SK-N-SH treated with all-trans-retinoic acid at 6 μM for 48 hours (cell line): Measurements from ENCODE around the gene ASTN2.

Experiments
- ATAC-seq: fragments of 200-7000 bp; cut with Tn5 transposase; 3 replicates; pipeline ENCODE4 v1.9.1; 2020; ENCODE audit warnings: mild to moderate bottlenecking, moderate library complexity
- ARNTL ChIP-seq: fragments of 450-650 bp; formaldehyde crosslinking; IDR thresholded peaks from 2 replicates; pipeline ENCODE4 v1.5.0; 2020; ENCODE audit warnings: low read depth, mild to moderate bottlenecking, moderate library complexity, borderline replicate concordance
- CSDC2 ChIP-seq: fragments of 250-450 bp; sonication (Bioruptor Pico); IDR thresholded peaks from 2 replicates; pipeline ENCODE4 v1.5.0; 2020; ENCODE audit warnings: mild to moderate bottlenecking, moderate library complexity
- ESRRG ChIP-seq: fragments of 250-450 bp; sonication (Bioruptor Pico); IDR thresholded peaks from 2 replicates; pipeline ENCODE4 v1.6.1; 2021; ENCODE audit warnings: mild to moderate bottlenecking
- GLIS3 ChIP-seq: fragments of 250-450 bp; sonication (Bioruptor Pico); IDR thresholded peaks from 2 replicates; pipeline ENCODE4 v1.5.0; 2020; ENCODE audit warnings: mild to moderate bottlenecking, moderate library complexity
- ISL1 ChIP-seq: fragments of 250-450 bp; sonication (Bioruptor Pico); IDR thresholded peaks from 2 replicates; pipeline ENCODE4 v2.1.2; 2022; ENCODE audit warnings: mild to moderate bottlenecking, moderate library complexity
- OSR1 ChIP-seq: fragments of 250-450 bp; sonication (Bioruptor Pico); IDR thresholded peaks from 2 replicates; pipeline ENCODE4 v1.8.0; 2022; ENCODE audit warnings: moderate library complexity, mild to moderate bottlenecking, inconsistent platforms
- PPARA ChIP-seq: fragments of 250-450 bp; sonication (Bioruptor Pico); IDR thresholded peaks from 2 replicates; pipeline ENCODE4 v1.5.0; 2020; ENCODE audit warnings: mild to moderate bottlenecking, borderline replicate concordance
- RARB ChIP-seq: fragments of 250-450 bp; sonication (Bioruptor Pico); IDR thresholded peaks from 2 replicates; pipeline ENCODE4 v1.8.0; 2021; ENCODE audit warnings: mild to moderate bottlenecking, moderate library complexity
- SNAI2 ChIP-seq: fragments of 250-450 bp; sonication (Bioruptor Pico); IDR thresholded peaks from 2 replicates; pipeline ENCODE4 v1.5.0; 2020; ENCODE audit warnings: mild to moderate bottlenecking, moderate library complexity
- TCF4 ChIP-seq: fragments of 250-450 bp; sonication (Bioruptor Pico); IDR thresholded peaks from 2 replicates; pipeline ENCODE4 v1.8.0; 2021; ENCODE audit warnings: mild to moderate bottlenecking, moderate library complexity, borderline replicate concordance
- TOX ChIP-seq: fragments of 250-450 bp; sonication (Bioruptor Pico); IDR thresholded peaks from 2 replicates; pipeline ENCODE4 v1.8.0; 2021; ENCODE audit warnings: mild to moderate bottlenecking, moderate library complexity, borderline replicate concordance
- ZC3H10 ChIP-seq: fragments of 250-450 bp; sonication (Bioruptor Pico); IDR thresholded peaks from 2 replicates; pipeline ENCODE4 v1.5.1; 2021; ENCODE audit warnings: mild to moderate bottlenecking, moderate library complexity
- ZFP3 ChIP-seq: fragments of 250-450 bp; sonication (Bioruptor Pico); IDR thresholded peaks from 2 replicates; pipeline ENCODE4 v1.5.0; 2020; ENCODE audit warnings: mild to moderate bottlenecking, moderate library complexity
- ZFP30 ChIP-seq: fragments of 450-650 bp; formaldehyde crosslinking; IDR thresholded peaks from 2 replicates; pipeline ENCODE4 v1.5.0; 2022; ENCODE audit warnings: mild to moderate bottlenecking, moderate library complexity
- ZNF565 ChIP-seq: fragments of 450-650 bp; formaldehyde crosslinking; conservative IDR thresholded peaks from 2 replicates; pipeline ENCODE4 v1.5.0; 2020; ENCODE audit warnings: low read depth, mild to moderate bottlenecking, moderate library complexity
- ZNF70 ChIP-seq: fragments of 450-650 bp; formaldehyde crosslinking; IDR thresholded peaks from 2 replicates; pipeline ENCODE4 v1.5.0; 2020; ENCODE audit warnings: mild to moderate bottlenecking, moderate library complexity
- ZNF8 ChIP-seq: fragments of 450-650 bp; formaldehyde crosslinking; IDR thresholded peaks from 2 replicates; pipeline ENCODE4 v1.5.0; 2020; ENCODE audit warnings: mild to moderate bottlenecking, moderate library complexity
- TF ChIP-seq, protein P1 (sequence below): fragments of 250-450 bp; sonication (Bioruptor Pico); IDR thresholded peaks from 2 replicates; pipeline ENCODE4 v1.5.0; 2020; ENCODE audit warnings: mild to moderate bottlenecking, moderate library complexity
- TF ChIP-seq, protein P2 (sequence below): fragments of 250-450 bp; sonication (Bioruptor Pico); IDR thresholded peaks from 2 replicates; pipeline ENCODE4 v1.8.0; 2020; ENCODE audit warnings: mild to moderate bottlenecking, moderate library complexity, borderline replicate concordance
- TF ChIP-seq, protein P3 (sequence below): fragments of 250-450 bp; sonication (Bioruptor Pico); IDR thresholded peaks from 2 replicates; pipeline ENCODE4 v1.8.0; 2021; ENCODE audit warnings: low read depth, mild to moderate bottlenecking, moderate library complexity, borderline replicate concordance
- TF ChIP-seq, protein P4 (sequence below): fragments of 250-450 bp; sonication (Bioruptor Pico); IDR thresholded peaks from 2 replicates; pipeline ENCODE4 v1.5.1; 2020; ENCODE audit warnings: low read depth, mild to moderate bottlenecking, moderate library complexity
- TF ChIP-seq, protein P5 (sequence below): fragments of 250-450 bp; sonication (Bioruptor Pico); IDR thresholded peaks from 2 replicates; pipeline ENCODE4 v1.5.1; 2021; ENCODE audit warnings: mild to moderate bottlenecking, moderate library complexity

ASTN2 gene

DNA sequence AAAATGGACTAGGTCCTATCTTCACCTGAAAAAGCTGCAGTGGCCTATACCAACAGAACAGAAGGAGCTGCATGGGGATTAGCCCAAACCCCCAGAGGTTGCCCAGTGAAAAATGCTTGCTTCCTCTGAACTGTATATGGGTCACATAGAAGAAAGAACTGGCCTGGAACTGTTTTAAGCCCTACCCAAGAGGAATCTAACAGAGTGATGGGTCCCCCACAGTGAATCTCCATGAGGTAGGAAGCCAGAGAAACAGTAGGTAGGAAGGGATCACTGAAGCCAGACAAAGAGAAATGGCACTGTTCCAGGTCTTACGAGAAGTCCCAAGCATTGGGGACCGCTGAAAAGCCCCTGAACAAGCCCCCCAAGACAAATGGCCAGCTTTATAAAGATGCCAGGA lies 756.6 kb downstream of the ASTN2 start:
- no peak for TF ChIP-seq GLIS3 (CRISPR knock-in tag)
- TF ChIP-seq ZNF70 (CRISPR knock-in tag), result no peak
- TF ChIP-seq TCF4 (CRISPR knock-in tag), result no peak
- no peak for TF ChIP-seq SNAI2
- TF ChIP-seq, protein P1, sequence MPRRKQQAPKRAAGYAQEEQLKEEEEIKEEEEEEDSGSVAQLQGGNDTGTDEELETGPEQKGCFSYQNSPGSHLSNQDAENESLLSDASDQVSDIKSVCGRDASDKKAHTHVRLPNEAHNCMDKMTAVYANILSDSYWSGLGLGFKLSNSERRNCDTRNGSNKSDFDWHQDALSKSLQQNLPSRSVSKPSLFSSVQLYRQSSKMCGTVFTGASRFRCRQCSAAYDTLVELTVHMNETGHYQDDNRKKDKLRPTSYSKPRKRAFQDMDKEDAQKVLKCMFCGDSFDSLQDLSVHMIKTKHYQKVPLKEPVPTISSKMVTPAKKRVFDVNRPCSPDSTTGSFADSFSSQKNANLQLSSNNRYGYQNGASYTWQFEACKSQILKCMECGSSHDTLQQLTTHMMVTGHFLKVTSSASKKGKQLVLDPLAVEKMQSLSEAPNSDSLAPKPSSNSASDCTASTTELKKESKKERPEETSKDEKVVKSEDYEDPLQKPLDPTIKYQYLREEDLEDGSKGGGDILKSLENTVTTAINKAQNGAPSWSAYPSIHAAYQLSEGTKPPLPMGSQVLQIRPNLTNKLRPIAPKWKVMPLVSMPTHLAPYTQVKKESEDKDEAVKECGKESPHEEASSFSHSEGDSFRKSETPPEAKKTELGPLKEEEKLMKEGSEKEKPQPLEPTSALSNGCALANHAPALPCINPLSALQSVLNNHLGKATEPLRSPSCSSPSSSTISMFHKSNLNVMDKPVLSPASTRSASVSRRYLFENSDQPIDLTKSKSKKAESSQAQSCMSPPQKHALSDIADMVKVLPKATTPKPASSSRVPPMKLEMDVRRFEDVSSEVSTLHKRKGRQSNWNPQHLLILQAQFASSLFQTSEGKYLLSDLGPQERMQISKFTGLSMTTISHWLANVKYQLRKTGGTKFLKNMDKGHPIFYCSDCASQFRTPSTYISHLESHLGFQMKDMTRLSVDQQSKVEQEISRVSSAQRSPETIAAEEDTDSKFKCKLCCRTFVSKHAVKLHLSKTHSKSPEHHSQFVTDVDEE, result no peak
- no peak for TF ChIP-seq PPARA (CRISPR knock-in tag)
- TF ChIP-seq ZC3H10 (CRISPR knock-in tag), result no peak
- TF ChIP-seq ISL1 (CRISPR knock-in tag), result no peak
- no peak for TF ChIP-seq CSDC2
- TF ChIP-seq ARNTL (CRISPR knock-in tag), result no peak
- TF ChIP-seq ZFP3 (CRISPR knock-in tag), result no peak
- TF ChIP-seq, protein P2, sequence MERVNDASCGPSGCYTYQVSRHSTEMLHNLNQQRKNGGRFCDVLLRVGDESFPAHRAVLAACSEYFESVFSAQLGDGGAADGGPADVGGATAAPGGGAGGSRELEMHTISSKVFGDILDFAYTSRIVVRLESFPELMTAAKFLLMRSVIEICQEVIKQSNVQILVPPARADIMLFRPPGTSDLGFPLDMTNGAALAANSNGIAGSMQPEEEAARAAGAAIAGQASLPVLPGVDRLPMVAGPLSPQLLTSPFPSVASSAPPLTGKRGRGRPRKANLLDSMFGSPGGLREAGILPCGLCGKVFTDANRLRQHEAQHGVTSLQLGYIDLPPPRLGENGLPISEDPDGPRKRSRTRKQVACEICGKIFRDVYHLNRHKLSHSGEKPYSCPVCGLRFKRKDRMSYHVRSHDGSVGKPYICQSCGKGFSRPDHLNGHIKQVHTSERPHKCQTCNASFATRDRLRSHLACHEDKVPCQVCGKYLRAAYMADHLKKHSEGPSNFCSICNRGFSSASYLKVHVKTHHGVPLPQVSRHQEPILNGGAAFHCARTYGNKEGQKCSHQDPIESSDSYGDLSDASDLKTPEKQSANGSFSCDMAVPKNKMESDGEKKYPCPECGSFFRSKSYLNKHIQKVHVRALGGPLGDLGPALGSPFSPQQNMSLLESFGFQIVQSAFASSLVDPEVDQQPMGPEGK (CRISPR knock-in tag), result no peak
- no peak for TF ChIP-seq ESRRG
- TF ChIP-seq, protein P3, sequence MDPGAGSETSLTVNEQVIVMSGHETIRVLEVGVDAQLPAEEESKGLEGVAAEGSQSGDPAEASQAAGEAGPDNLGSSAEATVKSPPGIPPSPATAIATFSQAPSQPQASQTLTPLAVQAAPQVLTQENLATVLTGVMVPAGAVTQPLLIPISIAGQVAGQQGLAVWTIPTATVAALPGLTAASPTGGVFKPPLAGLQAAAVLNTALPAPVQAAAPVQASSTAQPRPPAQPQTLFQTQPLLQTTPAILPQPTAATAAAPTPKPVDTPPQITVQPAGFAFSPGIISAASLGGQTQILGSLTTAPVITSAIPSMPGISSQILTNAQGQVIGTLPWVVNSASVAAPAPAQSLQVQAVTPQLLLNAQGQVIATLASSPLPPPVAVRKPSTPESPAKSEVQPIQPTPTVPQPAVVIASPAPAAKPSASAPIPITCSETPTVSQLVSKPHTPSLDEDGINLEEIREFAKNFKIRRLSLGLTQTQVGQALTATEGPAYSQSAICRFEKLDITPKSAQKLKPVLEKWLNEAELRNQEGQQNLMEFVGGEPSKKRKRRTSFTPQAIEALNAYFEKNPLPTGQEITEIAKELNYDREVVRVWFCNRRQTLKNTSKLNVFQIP, result no peak
- no peak for TF ChIP-seq ZFP30 (CRISPR knock-in tag)
- TF ChIP-seq, protein P4, sequence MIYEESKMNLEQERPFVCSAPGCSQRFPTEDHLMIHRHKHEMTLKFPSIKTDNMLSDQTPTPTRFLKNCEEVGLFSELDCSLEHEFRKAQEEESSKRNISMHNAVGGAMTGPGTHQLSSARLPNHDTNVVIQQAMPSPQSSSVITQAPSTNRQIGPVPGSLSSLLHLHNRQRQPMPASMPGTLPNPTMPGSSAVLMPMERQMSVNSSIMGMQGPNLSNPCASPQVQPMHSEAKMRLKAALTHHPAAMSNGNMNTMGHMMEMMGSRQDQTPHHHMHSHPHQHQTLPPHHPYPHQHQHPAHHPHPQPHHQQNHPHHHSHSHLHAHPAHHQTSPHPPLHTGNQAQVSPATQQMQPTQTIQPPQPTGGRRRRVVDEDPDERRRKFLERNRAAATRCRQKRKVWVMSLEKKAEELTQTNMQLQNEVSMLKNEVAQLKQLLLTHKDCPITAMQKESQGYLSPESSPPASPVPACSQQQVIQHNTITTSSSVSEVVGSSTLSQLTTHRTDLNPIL (CRISPR knock-in tag), result no peak
- TF ChIP-seq OSR1 (CRISPR knock-in tag), result no peak
- TF ChIP-seq, protein P5, sequence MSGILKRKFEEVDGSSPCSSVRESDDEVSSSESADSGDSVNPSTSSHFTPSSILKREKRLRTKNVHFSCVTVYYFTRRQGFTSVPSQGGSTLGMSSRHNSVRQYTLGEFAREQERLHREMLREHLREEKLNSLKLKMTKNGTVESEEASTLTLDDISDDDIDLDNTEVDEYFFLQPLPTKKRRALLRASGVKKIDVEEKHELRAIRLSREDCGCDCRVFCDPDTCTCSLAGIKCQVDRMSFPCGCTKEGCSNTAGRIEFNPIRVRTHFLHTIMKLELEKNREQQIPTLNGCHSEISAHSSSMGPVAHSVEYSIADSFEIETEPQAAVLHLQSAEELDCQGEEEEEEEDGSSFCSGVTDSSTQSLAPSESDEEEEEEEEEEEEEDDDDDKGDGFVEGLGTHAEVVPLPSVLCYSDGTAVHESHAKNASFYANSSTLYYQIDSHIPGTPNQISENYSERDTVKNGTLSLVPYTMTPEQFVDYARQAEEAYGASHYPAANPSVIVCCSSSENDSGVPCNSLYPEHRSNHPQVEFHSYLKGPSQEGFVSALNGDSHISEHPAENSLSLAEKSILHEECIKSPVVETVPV (CRISPR knock-in tag), result no peak
- no peak for TF ChIP-seq ZNF8 (CRISPR knock-in tag)
- TF ChIP-seq TOX (CRISPR knock-in tag), result no peak
- ATAC-seq, result no peak

DNA sequence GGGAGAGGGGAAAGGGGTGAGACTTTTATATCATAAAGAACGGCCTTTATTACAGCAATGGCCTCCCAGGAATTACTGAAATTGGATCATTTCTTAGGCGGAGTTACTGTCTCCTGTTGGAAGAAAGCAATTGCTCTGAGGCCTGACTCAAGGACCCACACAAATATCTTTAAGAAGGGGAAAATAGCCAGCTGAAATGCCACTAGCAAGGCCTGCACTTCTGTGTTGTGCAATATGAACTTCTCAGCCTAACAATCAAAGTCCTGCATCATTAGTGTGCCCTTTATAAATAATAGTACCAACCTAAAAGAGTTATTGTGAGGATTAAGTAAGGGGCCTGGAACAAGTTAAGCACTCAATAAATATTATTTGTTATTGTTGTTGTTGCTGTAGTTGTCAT lies 757.9 kb downstream of the ASTN2 start:
- TF ChIP-seq ESRRG, result no peak
- no peak for TF ChIP-seq SNAI2
- TF ChIP-seq, protein P5 (CRISPR knock-in tag), result no peak
- TF ChIP-seq ISL1 (CRISPR knock-in tag), result no peak
- no peak for TF ChIP-seq OSR1 (CRISPR knock-in tag)
- TF ChIP-seq ZNF70 (CRISPR knock-in tag), result no peak
- no peak for TF ChIP-seq ZNF565 (CRISPR knock-in tag)
- TF ChIP-seq TOX (CRISPR knock-in tag), result no peak
- TF ChIP-seq, protein P4 (CRISPR knock-in tag), result no peak
- TF ChIP-seq, protein P2 (CRISPR knock-in tag), result no peak
- no peak for TF ChIP-seq ZNF8 (CRISPR knock-in tag)
- no peak for TF ChIP-seq ARNTL (CRISPR knock-in tag)
- TF ChIP-seq RARB, result no peak
- TF ChIP-seq ZFP30 (CRISPR knock-in tag), result no peak
- no peak for TF ChIP-seq CSDC2
- TF ChIP-seq ZC3H10 (CRISPR knock-in tag), result no peak
- no peak for ATAC-seq
